PFSK-1 (cell line): ENCODE measurements around the gene CCDC69.

Source experiments
- POLR2AphosphoS5 ChIP-seq: IDR thresholded peaks from 2 replicates; pipeline ENCODE4 v1.6.1; 2012; ENCODE audit warnings: low read depth, mild to moderate bottlenecking, control low read depth, low read length, moderate library complexity
- TF ChIP-seq, protein P1 (sequence below), 2 experiments: IDR thresholded peaks; 2 replicates each; pipeline versions ENCODE4 v1.6.1 to v1.8.0; 2011 to 2012; ENCODE audit warnings: low read depth in 2 of 2, low read length in 2 of 2, control low read depth in 1 of 2, inconsistent platforms in 1 of 2, mild to moderate bottlenecking in 1 of 2, moderate library complexity in 1 of 2; ENCODE audit not compliant: insufficient read depth in 1 of 2

GRCh38 chr5:151219789-151220188 is 4.1 kb downstream of the CCDC69 start:
- no peak for TF ChIP-seq POLR2AphosphoS5
- TF ChIP-seq, protein P1, sequence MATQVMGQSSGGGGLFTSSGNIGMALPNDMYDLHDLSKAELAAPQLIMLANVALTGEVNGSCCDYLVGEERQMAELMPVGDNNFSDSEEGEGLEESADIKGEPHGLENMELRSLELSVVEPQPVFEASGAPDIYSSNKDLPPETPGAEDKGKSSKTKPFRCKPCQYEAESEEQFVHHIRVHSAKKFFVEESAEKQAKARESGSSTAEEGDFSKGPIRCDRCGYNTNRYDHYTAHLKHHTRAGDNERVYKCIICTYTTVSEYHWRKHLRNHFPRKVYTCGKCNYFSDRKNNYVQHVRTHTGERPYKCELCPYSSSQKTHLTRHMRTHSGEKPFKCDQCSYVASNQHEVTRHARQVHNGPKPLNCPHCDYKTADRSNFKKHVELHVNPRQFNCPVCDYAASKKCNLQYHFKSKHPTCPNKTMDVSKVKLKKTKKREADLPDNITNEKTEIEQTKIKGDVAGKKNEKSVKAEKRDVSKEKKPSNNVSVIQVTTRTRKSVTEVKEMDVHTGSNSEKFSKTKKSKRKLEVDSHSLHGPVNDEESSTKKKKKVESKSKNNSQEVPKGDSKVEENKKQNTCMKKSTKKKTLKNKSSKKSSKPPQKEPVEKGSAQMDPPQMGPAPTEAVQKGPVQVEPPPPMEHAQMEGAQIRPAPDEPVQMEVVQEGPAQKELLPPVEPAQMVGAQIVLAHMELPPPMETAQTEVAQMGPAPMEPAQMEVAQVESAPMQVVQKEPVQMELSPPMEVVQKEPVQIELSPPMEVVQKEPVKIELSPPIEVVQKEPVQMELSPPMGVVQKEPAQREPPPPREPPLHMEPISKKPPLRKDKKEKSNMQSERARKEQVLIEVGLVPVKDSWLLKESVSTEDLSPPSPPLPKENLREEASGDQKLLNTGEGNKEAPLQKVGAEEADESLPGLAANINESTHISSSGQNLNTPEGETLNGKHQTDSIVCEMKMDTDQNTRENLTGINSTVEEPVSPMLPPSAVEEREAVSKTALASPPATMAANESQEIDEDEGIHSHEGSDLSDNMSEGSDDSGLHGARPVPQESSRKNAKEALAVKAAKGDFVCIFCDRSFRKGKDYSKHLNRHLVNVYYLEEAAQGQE (IDR thresholded peaks at IDR 0.05; ENCODE audit: insufficient read depth in 1 of 2, low read depth in 2 of 2, low read length in 2 of 2): no peak
